Kidney epithelial cell (primary cell): ENCODE results near the gene RTTN. TPM values are rescaled to one million over a fixed set of nuclear protein-coding genes. Genes with fewer than 3 reads are reported as not detected.

Experiments used
- DNase-seq: peaks from one replicate; pipeline ENCODE4 v3.0.0-alpha.2; 2010; ENCODE audit warnings: low read depth
- H3K27me3 ChIP-seq: 2 replicates; pipeline ENCODE4 v1.6.0; 2011; ENCODE audit warnings: low read length; ENCODE audit not compliant: control insufficient read depth, insufficient read depth
- H3K36me3 ChIP-seq: 2 replicates; pipeline ENCODE4 v1.5.1; 2011; ENCODE audit warnings: low read length; ENCODE audit not compliant: control insufficient read depth, insufficient read depth
- H3K4me3 ChIP-seq: 2 replicates; pipeline ENCODE4 v1.5.1; 2011; ENCODE audit warnings: low read depth, mild to moderate bottlenecking, control low read depth, low read length
- CTCF ChIP-seq: IDR thresholded peaks from 2 replicates; pipeline ENCODE4 v1.5.1; 2011; ENCODE audit warnings: mild to moderate bottlenecking, moderate library complexity, low read length, control low read depth, inconsistent platforms; ENCODE audit not compliant: insufficient read depth, poor library complexity, severe bottlenecking
- total RNA-seq: library from RNA; depleted of rRNA; stranded (reverse); fragments of >200 nt; gene quantifications from 2 replicates; pipeline ENCODE4 v1.2.3, GENCODE V29; 2015

The RTTN gene
- total RNA-seq, 1 donor from 2014 or later, result 7.2 TPM

- Histone ChIP-seq H3K27me3 (no peaks in the 10 kb centered on the region), H3K36me3 (no peaks in the 10 kb centered on the region), H3K4me3 (no peak overlapping the region)
- TF ChIP-seq CTCF, result no peak
- DNase-seq, result no peak
Measured at GRCh38 chr18:70030728-70031127, 174.8 kb downstream of the RTTN start.

- Histone ChIP-seq H3K36me3 (no peaks in the 10 kb centered on the region), H3K27me3 (no peaks in the 10 kb centered on the region), H3K4me3 (no peak overlapping the region)
- no peak for DNase-seq
- no peak for TF ChIP-seq CTCF
Measured at GRCh38 chr18:70029163-70029562, 176.3 kb downstream of the RTTN start.

GRCh38 chr18:70028734-70029133, 176.8 kb downstream of the RTTN start:
- no peak for DNase-seq
- TF ChIP-seq CTCF, result no peak
- Histone ChIP-seq H3K4me3 (no peak overlapping the region), H3K36me3 (no peaks in the 10 kb centered on the region), H3K27me3 (no peaks in the 10 kb centered on the region)

- no peak for DNase-seq
- Histone ChIP-seq H3K27me3 (no peaks in the 10 kb centered on the region), H3K36me3 (no peaks in the 10 kb centered on the region), H3K4me3 (no peak overlapping the region)
- TF ChIP-seq CTCF, result no peak
Measured at GRCh38 chr18:70028084-70028483, 177.4 kb downstream of the RTTN start.

- TF ChIP-seq CTCF, result no peak
- H3K27me3 ChIP-seq, result no peaks in the 10 kb centered on the region
- H3K36me3 ChIP-seq, result no peaks in the 10 kb centered on the region
- no peak overlapping the region for H3K4me3 ChIP-seq
- DNase-seq, result no peak
Measured at GRCh38 chr18:70025580-70025979, 179.9 kb downstream of the RTTN start.

- no peaks in the 10 kb centered on the region for H3K27me3 ChIP-seq
- DNase-seq, result no peak
- no peaks in the 10 kb centered on the region for H3K36me3 ChIP-seq
- H3K4me3 ChIP-seq, result no peak overlapping the region
- no peak for TF ChIP-seq CTCF
Measured at GRCh38 chr18:70024829-70025228, 180.7 kb downstream of the RTTN start.
